GM18519 (cell line): ENCODE measurements around the gene FAM3D.

Experiments used
- ATAC-seq: cut with Tn5 transposase; IDR thresholded peaks from one replicate; pipeline ENCODE4 v1.9.1; 2021; ENCODE audit warnings: mild to moderate bottlenecking, moderate library complexity; ENCODE audit not compliant: unreplicated experiment, low FRiP score

Gene FAM3D

DNA sequence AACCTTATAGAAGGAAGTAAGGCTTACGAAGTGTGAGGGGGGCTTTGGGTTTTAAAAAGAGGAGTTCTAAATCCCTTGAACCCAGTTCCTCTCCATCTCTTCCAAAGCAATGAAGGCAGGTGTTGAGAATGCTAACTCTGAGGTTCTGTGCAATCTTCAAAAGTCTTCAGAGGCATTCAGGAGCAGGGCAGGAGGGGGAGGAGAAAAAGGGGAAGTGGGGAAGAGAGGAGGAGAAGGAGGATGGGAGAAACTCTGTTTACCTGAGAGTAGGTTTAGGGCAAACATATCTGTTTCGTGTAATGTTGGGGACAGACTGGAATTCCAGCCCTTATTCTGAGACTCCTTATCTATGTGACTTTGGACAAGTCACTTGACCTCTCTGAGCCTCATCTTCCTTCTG is 36.9 kb downstream of the FAM3D start:
- ATAC-seq: no peak

GRCh38 chr3:58628823-58629562 is 37.6 kb downstream of the FAM3D start:
- no peak for ATAC-seq

- ATAC-seq: no peak
These were observed 38.6 kb downstream of the FAM3D start for GRCh38 chr3:58627941-58628340.

GRCh38 chr3:58627570-58627885 is 39.0 kb downstream of the FAM3D start:
- no peak for ATAC-seq

GRCh38 chr3:58626841-58627569 is 39.6 kb downstream of the FAM3D start:
- no peak for ATAC-seq

- ATAC-seq: no peak
These were observed 41.3 kb downstream of the FAM3D start for GRCh38 chr3:58625196-58625824.

GRCh38 chr3:58624550-58624949 is 42.0 kb downstream of the FAM3D start:
- no peak for ATAC-seq

DNA sequence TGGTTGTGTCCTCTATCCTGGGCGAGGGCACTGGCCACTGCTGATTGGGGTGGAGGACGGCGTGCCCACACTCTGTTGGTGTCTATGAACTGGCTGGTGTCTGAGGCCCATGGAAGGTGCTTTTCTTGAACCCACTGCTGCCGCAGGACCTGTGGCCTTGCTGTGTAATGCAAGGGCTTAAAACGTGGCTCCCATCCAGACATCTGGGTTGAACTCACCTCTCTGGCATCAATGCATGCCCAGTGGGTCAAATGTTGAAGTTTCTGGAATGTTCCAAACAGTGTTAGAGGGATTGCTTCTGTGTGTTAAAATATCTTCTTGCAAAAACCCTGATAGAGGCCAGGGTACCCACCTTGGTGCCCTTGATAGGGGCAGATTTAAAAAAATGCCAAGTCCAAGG is 42.6 kb downstream of the FAM3D start:
- ATAC-seq: no peak

- no peak for ATAC-seq
These were observed 43.1 kb downstream of the FAM3D start for GRCh38 chr3:58623478-58623877.

GRCh38 chr3:58622892-58623291 is 43.7 kb downstream of the FAM3D start:
- no peak for ATAC-seq

DNA sequence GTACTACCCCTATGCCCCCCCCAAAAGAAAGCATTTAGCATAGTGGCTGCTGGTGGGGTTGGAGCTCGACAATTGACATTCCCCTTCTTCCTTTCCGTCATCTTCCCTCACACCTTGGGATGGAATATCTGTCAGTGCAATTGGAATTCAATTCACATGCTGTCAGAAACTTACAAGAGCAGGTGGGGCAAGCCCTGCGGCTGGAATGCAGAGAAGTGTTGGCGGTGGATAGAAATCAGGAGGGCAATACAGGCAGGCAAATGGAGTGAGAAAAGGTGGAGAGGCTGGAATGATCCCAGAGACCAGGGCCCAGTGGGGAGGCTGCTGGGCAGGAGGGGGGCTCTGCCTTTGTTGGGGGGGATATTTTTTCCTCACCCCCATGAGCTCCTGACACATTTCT is 44.1 kb downstream of the FAM3D start:
- no peak for ATAC-seq

GRCh38 chr3:58621086-58621830 is 45.3 kb downstream of the FAM3D start:
- ATAC-seq: no peak

- no peak for ATAC-seq
These were observed 46.2 kb downstream of the FAM3D start for GRCh38 chr3:58620421-58620820.

DNA sequence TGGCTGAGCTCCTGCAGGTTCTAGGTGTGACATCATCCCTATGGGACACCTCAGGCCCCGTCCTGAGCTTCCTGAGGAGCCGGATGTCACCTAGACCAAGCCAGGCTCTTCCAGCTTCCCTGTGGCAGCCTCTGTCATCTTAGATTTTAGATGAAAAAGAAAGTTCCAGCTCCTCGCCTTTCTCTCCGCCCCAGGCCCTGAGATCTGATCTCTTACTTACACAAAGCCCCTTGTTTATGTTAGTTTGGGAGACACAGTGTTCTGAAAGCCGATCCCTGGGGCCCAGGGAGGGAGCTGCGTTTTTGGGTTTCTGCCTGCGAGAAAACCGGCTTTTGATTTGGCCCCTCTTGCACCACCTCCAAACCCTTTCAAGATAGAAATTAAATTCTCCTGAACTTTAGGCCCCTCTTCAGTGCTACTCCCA is 49.2 kb downstream of the FAM3D start:
- no peak for ATAC-seq

DNA sequence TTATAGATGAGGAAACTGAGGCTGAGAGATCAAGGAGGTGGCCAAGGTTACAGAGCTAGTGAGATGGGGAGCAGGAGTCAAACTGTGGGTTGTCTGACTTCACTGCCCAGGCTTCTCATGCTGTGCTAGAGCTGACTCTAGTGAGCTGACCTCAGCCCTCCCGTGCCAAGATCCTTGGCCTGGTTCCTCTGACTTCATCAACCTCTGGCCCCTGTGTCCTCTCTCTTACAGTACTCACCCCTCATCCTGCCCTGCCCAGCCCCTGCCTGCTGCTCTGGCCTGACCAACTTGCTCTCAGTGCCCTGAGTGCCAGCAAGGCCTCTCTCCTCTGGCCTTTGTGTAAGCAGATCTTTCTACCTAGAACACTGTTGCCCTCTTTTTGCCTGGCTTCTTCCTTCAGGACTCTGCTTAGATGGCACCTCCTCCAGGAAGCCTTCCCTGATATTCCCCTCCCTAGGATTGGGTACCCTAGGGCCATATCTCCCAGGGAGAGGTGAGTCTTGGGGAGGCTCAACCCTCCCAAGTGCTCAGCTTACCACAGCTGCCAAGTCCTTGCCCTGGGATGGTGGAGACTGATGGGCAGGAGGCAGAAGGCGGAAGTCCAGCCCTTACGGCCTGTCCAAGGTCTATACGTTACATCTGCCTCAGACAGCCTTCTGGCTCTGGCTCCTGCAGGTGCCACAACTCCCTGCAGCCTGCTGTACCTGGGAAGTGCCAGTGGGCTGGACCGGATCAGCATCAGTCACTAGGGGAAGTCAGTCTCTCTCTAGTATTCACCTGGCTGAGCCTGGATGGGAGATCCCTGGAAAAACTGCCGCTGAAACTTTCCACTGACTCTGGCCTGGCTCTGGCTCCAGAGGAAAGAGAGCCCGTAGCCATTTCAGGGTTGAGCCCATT is 53.1 kb downstream of the FAM3D start:
- no peak for ATAC-seq

DNA sequence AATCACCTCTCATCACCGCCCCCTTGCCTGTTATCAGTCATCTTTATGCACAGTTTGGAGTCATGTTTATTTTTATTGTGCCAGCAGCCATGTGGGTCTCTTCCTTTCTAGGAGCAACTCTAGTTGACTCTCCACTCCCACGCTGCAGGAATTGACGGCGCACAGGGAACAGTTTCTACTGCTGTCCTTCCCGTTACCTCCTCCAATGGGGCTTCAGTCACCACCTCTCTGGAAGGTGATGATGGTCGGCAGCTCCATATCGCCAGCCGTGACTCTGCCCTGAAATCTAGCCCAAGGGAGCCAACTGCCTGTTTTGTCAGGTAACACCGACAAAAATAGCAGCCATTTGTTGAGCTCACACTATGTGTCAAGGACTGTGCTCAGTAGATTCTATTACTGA is 53.7 kb downstream of the FAM3D start:
- no peak for ATAC-seq

- no peak for ATAC-seq
These were observed 56.6 kb downstream of the FAM3D start for GRCh38 chr3:58609990-58610389.

DNA sequence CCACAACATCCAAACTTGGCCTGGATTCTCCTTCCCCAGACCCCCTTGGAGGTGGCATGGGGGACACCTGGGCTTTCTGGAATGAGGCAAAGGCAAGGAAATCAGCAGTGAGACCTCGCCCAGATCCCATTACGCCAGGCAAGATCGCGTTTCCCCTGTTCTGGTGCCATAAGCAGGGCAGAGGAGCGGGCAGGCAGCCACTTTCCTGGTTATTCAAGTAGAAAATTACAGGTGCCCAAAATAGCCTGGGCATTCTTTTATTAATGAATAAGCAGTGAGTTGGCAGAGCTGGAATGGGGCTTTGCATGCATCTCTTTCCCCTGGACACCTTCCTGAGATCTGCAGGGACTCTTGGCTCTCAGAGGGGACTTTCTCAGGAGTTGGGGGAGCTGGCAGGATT is 57.9 kb downstream of the FAM3D start:
- no peak for ATAC-seq

GRCh38 chr3:58607816-58608215 is 58.8 kb downstream of the FAM3D start:
- ATAC-seq: no peak

DNA sequence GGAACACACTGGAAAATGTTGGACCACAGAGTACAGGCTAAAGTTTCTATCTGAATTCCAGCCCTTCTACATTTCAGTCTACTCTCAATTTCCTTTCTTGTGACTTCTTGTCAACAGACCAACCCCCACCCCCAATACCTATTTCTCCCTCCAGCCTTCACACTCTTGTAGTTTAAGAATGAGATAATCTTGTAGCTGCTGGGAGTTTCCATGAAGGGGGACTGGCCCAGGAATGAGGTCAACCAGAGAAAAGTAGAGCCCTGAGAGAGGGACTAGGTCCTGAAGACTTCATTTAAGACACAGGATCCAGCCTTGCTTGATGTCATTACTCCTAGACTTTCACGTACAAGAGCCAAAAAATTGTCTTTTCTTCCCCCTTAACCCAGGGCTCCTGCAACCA is 59.9 kb downstream of the FAM3D start:
- no peak for ATAC-seq
